Astrocyte (in vitro differentiated cells and primary cell): ENCODE measurements around the gene IP6K3. TPM values are rescaled to one million over a fixed set of nuclear protein-coding genes. Genes with fewer than 3 reads are reported as not detected.

Experiments
- DNase-seq: peaks from one replicate; pipeline ENCODE4 v3.0.0-alpha.2; 2010; ENCODE audit warnings: low read depth
- FAIRE-seq: peaks from 2 replicates; lab custom pipeline; 2011; peaks lifted over from hg19 to GRCh38; lab: Jason Lieb, UNC
- H2AFZ ChIP-seq: 2 replicates; pipeline ENCODE4 v1.6.0; 2012; ENCODE audit warnings: low read depth, low read length, inconsistent platforms
- H3K27ac ChIP-seq: 2 replicates; pipeline ENCODE4 v1.5.1; 2011; ENCODE audit warnings: low read depth, low read length, inconsistent platforms
- H3K27me3 ChIP-seq: 2 replicates; pipeline ENCODE4 v1.6.0; 2011; ENCODE audit warnings: low read length, inconsistent platforms; ENCODE audit not compliant: insufficient read depth
- H3K36me3 ChIP-seq: 2 replicates; pipeline ENCODE4 v1.5.1; 2011; ENCODE audit warnings: low read length, inconsistent platforms; ENCODE audit not compliant: insufficient read depth
- H3K4me1 ChIP-seq: 2 replicates; pipeline ENCODE4 v1.5.1; 2011; ENCODE audit warnings: low read length, inconsistent platforms; ENCODE audit not compliant: insufficient read depth
- H3K4me2 ChIP-seq: 2 replicates; pipeline ENCODE4 v1.6.0; 2012; ENCODE audit warnings: low read length, inconsistent platforms
- H3K4me3 ChIP-seq: 2 replicates; pipeline ENCODE4 v1.5.1; 2011; ENCODE audit warnings: low read depth, mild to moderate bottlenecking, low read length, inconsistent platforms; ENCODE audit not compliant: insufficient read depth
- H3K79me2 ChIP-seq: 2 replicates; pipeline ENCODE4 v1.6.0; 2012; ENCODE audit warnings: mild to moderate bottlenecking, low read length, inconsistent platforms; ENCODE audit not compliant: insufficient read depth
- H3K9ac ChIP-seq: 2 replicates; pipeline ENCODE4 v1.6.0; 2012; ENCODE audit warnings: mild to moderate bottlenecking, low read length, inconsistent platforms
- H3K9me3 ChIP-seq: 2 replicates; pipeline ENCODE4 v1.5.1; 2012; ENCODE audit warnings: low read depth, mild to moderate bottlenecking, low read length, inconsistent platforms; ENCODE audit not compliant: insufficient read depth
- H4K20me1 ChIP-seq: 2 replicates; pipeline ENCODE4 v1.6.0; 2012; ENCODE audit warnings: low read length, inconsistent platforms; ENCODE audit not compliant: insufficient read depth
- H3K27ac Mint-ChIP-seq: one replicate; pipeline ENCODE4 v1.8.0; 2021; ENCODE audit warnings: mild to moderate bottlenecking, mixed read lengths; ENCODE audit not compliant: unreplicated experiment
- H3K27me3 Mint-ChIP-seq: one replicate; pipeline ENCODE4 v1.8.0; 2021; ENCODE audit warnings: low read depth, mixed read lengths; ENCODE audit not compliant: unreplicated experiment
- H3K36me3 Mint-ChIP-seq: one replicate; pipeline ENCODE4 v1.8.0; 2021; ENCODE audit warnings: low read depth, mixed read lengths; ENCODE audit not compliant: unreplicated experiment
- H3K4me1 Mint-ChIP-seq: one replicate; pipeline ENCODE4 v1.8.0; 2021; ENCODE audit warnings: low read depth, mixed read lengths; ENCODE audit not compliant: unreplicated experiment
- H3K4me3 Mint-ChIP-seq: one replicate; pipeline ENCODE4 v1.8.0; 2021; ENCODE audit warnings: mild to moderate bottlenecking, moderate library complexity, mixed read lengths; ENCODE audit not compliant: unreplicated experiment
- H3K9me3 Mint-ChIP-seq: one replicate; pipeline ENCODE4 v1.8.0; 2021; ENCODE audit warnings: mild to moderate bottlenecking, mixed read lengths; ENCODE audit not compliant: unreplicated experiment
- EZH2 ChIP-seq: IDR thresholded peaks from 2 replicates; pipeline ENCODE4 v1.6.1; 2012; ENCODE audit warnings: mild to moderate bottlenecking, low read length, inconsistent platforms; ENCODE audit not compliant: insufficient read depth
- total RNA-seq: library from RNA; stranded (reverse); gene quantifications from 2 replicates; pipeline ENCODE4 v1.2.1, GENCODE V29; 2021
- TF ChIP-seq, protein P1 (sequence below): IDR thresholded peaks from 2 replicates; pipeline ENCODE4 v1.5.1; 2011; ENCODE audit warnings: low read depth, mild to moderate bottlenecking, inconsistent platforms, low read length, moderate library complexity; ENCODE audit not compliant: insufficient read depth

IP6K3 gene
- total RNA-seq, 1 donor from 2014 or later, result 4.6 TPM

- no peaks in the 10 kb centered on the region for H3K9me3 Mint-ChIP-seq
- Histone ChIP-seq H3K27me3 (peaks cover 18% of the 10 kb centered on the region), H3K9me3 (no peaks in the 10 kb centered on the region), H2AFZ (no peak overlapping the region), H3K27ac (no peak overlapping the region), H3K79me2 (peaks cover 31% of the 10 kb centered on the region), H4K20me1 (peaks cover 11% of the 10 kb centered on the region), H3K9ac (no peak overlapping the region), H3K4me1 (peaks cover 16% of the 10 kb centered on the region), H3K4me3 (no peak overlapping the region), H3K36me3 (no peaks in the 10 kb centered on the region), H3K4me2 (no peak overlapping the region)
- H3K27ac Mint-ChIP-seq, result no peak overlapping the region
- H3K27me3 Mint-ChIP-seq, result peaks cover 6% of the 10 kb centered on the region
- no peaks in the 10 kb centered on the region for H3K36me3 Mint-ChIP-seq
- FAIRE-seq (no peak), DNase-seq (no peak)
- no peak for TF ChIP-seq EZH2
- TF ChIP-seq, protein P1, sequence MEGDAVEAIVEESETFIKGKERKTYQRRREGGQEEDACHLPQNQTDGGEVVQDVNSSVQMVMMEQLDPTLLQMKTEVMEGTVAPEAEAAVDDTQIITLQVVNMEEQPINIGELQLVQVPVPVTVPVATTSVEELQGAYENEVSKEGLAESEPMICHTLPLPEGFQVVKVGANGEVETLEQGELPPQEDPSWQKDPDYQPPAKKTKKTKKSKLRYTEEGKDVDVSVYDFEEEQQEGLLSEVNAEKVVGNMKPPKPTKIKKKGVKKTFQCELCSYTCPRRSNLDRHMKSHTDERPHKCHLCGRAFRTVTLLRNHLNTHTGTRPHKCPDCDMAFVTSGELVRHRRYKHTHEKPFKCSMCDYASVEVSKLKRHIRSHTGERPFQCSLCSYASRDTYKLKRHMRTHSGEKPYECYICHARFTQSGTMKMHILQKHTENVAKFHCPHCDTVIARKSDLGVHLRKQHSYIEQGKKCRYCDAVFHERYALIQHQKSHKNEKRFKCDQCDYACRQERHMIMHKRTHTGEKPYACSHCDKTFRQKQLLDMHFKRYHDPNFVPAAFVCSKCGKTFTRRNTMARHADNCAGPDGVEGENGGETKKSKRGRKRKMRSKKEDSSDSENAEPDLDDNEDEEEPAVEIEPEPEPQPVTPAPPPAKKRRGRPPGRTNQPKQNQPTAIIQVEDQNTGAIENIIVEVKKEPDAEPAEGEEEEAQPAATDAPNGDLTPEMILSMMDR, result no peak
- H3K4me3 Mint-ChIP-seq, result no peak overlapping the region
- H3K4me1 Mint-ChIP-seq, result peaks cover 32% of the 10 kb centered on the region
These were observed 44.9 kb upstream of the IP6K3 start for GRCh38 chr6:33791620-33792019.

DNA sequence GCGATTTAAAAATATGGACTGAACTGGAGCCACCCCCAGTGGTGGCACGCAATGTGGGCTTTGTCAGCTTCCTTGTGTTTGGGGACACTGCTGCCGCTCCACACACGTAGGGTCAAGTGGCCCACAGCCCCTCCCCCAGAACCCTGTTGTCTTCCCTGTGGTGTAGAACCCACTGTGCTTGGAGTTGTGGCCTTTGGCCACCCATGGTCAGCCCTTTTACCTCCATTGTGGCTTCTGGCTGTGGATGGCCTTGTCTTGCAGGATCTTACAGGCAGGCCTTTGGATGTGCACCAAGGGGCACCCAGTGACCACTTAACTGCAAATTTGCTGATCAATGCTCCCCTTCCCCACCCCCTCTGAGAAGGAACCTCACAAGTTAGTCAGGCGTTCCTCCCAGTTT, 44.2 kb upstream of the IP6K3 start:
- no peak for FAIRE-seq
- no peak overlapping the region for H3K27ac ChIP-seq

GRCh38 chr6:33790379-33790778, 43.7 kb upstream of the IP6K3 start:
- TF ChIP-seq, protein P1, result no peak
- TF ChIP-seq EZH2, result no peak
- no peak for FAIRE-seq
- Histone ChIP-seq H3K27ac (no peak overlapping the region), H3K4me2 (no peak overlapping the region), H3K4me1 (peaks cover 29% of the 10 kb centered on the region), H3K79me2 (peaks cover 43% of the 10 kb centered on the region), H3K9ac (no peak overlapping the region), H3K27me3 (peaks cover 18% of the 10 kb centered on the region), H3K9me3 (no peaks in the 10 kb centered on the region), H2AFZ (no peak overlapping the region), H3K4me3 (no peak overlapping the region), H3K36me3 (no peaks in the 10 kb centered on the region), H4K20me1 (peaks cover 24% of the 10 kb centered on the region)
- Mint-ChIP-seq H3K27me3 (peaks cover 6% of the 10 kb centered on the region), H3K36me3 (peaks cover 3% of the 10 kb centered on the region), H3K4me1 (peaks cover 44% of the 10 kb centered on the region), H3K9me3 (no peaks in the 10 kb centered on the region), H3K4me3 (peak overlapping the region; percentile 58), H3K27ac (peak overlapping the region; percentile 23)
- no peak for DNase-seq

More for the DNA sequence above, 44.2 kb upstream of the IP6K3 start:
- H3K4me3 Mint-ChIP-seq, result peak overlapping the region; percentile 8
- H3K27ac Mint-ChIP-seq, result no peak overlapping the region
- Histone ChIP-seq H3K27me3 (peaks cover 18% of the 10 kb centered on the region), H4K20me1 (peaks cover 19% of the 10 kb centered on the region), H3K79me2 (peaks cover 38% of the 10 kb centered on the region), H3K9me3 (no peaks in the 10 kb centered on the region), H2AFZ (no peak overlapping the region), H3K4me2 (no peak overlapping the region), H3K4me3 (no peak overlapping the region), H3K36me3 (no peaks in the 10 kb centered on the region), H3K9ac (no peak overlapping the region), H3K4me1 (peaks cover 24% of the 10 kb centered on the region)
- DNase-seq, result no peak
- peaks cover 3% of the 10 kb centered on the region for H3K36me3 Mint-ChIP-seq
- TF ChIP-seq, protein P1, result no peak
- TF ChIP-seq EZH2, result no peak
- H3K27me3 Mint-ChIP-seq, result peaks cover 6% of the 10 kb centered on the region
- H3K4me1 Mint-ChIP-seq, result peaks cover 39% of the 10 kb centered on the region
- H3K9me3 Mint-ChIP-seq, result no peaks in the 10 kb centered on the region
